MM.1S (cell line): ENCODE results near the gene FAF1.

Experiments used
- EZH2 ChIP-seq: fragments of 300-600 bp; sonication (generic); optimal IDR thresholded peaks from 2 replicates; pipeline ENCODE3; 2017; ENCODE audit warnings: low read depth, mild to moderate bottlenecking, antibody characterized with exemption, low read length, mixed read lengths
- TF ChIP-seq, protein P1 (sequence below): fragments of 300-600 bp; sonication (generic); IDR thresholded peaks from 2 replicates; pipeline ENCODE4 v1.5.1; 2016; ENCODE audit warnings: antibody characterized with exemption, low read length, mixed read lengths

- TF ChIP-seq, protein P1, sequence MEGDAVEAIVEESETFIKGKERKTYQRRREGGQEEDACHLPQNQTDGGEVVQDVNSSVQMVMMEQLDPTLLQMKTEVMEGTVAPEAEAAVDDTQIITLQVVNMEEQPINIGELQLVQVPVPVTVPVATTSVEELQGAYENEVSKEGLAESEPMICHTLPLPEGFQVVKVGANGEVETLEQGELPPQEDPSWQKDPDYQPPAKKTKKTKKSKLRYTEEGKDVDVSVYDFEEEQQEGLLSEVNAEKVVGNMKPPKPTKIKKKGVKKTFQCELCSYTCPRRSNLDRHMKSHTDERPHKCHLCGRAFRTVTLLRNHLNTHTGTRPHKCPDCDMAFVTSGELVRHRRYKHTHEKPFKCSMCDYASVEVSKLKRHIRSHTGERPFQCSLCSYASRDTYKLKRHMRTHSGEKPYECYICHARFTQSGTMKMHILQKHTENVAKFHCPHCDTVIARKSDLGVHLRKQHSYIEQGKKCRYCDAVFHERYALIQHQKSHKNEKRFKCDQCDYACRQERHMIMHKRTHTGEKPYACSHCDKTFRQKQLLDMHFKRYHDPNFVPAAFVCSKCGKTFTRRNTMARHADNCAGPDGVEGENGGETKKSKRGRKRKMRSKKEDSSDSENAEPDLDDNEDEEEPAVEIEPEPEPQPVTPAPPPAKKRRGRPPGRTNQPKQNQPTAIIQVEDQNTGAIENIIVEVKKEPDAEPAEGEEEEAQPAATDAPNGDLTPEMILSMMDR = no peak
- TF ChIP-seq EZH2 = no peak
Measured at GRCh38 chr1:50523548-50523947, 436.5 kb downstream of the FAF1 start.
